Epithelial cell of esophagus (primary cell): ENCODE data around the gene ZNF532.

Source experiments
- DNase-seq: peaks from one replicate; pipeline ENCODE4 v3.0.0; 2010; ENCODE audit warnings: low read depth
- H3K4me3 ChIP-seq: 2 replicates; pipeline ENCODE4 v1.5.1; 2011; ENCODE audit warnings: mild to moderate bottlenecking, low read length, control low read depth
- TF ChIP-seq, protein P1 (sequence below): IDR thresholded peaks from 2 replicates; pipeline ENCODE4 v1.5.1; 2011; ENCODE audit warnings: low read depth, mild to moderate bottlenecking, low read length, control low read depth, inconsistent platforms; ENCODE audit not compliant: insufficient read depth; ENCODE audit errors: missing control alignments

ZNF532 gene

DNA sequence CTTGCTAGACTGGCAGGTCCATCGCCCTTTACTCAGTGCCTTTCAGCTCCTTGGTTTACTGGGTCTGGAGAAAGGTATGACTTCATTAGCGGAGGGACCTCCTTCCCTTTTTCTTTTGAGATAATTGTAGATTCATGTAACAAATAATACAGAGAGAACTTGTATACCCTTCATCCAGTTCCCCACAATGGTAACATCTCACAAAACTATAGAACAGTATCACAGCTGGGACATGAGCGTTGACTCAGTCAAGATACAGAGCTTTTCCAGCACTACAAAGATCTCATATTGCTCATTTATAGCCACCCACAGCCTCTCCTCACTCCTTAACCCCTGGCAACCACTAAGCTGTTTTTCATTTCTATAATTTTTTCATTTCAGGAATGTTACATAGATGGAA lies 59.8 kb downstream of the ZNF532 start:
- no peak for DNase-seq
- H3K4me3 ChIP-seq, result no peak overlapping the region
- TF ChIP-seq, protein P1, sequence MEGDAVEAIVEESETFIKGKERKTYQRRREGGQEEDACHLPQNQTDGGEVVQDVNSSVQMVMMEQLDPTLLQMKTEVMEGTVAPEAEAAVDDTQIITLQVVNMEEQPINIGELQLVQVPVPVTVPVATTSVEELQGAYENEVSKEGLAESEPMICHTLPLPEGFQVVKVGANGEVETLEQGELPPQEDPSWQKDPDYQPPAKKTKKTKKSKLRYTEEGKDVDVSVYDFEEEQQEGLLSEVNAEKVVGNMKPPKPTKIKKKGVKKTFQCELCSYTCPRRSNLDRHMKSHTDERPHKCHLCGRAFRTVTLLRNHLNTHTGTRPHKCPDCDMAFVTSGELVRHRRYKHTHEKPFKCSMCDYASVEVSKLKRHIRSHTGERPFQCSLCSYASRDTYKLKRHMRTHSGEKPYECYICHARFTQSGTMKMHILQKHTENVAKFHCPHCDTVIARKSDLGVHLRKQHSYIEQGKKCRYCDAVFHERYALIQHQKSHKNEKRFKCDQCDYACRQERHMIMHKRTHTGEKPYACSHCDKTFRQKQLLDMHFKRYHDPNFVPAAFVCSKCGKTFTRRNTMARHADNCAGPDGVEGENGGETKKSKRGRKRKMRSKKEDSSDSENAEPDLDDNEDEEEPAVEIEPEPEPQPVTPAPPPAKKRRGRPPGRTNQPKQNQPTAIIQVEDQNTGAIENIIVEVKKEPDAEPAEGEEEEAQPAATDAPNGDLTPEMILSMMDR, result no peak

GRCh38 chr18:58927659-58928058 lies 63.0 kb downstream of the ZNF532 start:
- no peak overlapping the region for H3K4me3 ChIP-seq
- no peak for DNase-seq
- TF ChIP-seq, protein P1, result no peak

- TF ChIP-seq, protein P1, result no peak
- no peak overlapping the region for H3K4me3 ChIP-seq
- DNase-seq, result no peak
Measured at GRCh38 chr18:58928386-58928785, 63.7 kb downstream of the ZNF532 start.

GRCh38 chr18:58929206-58929605 lies 64.5 kb downstream of the ZNF532 start:
- DNase-seq, result no peak
- TF ChIP-seq, protein P1, result no peak
- no peak overlapping the region for H3K4me3 ChIP-seq

DNA sequence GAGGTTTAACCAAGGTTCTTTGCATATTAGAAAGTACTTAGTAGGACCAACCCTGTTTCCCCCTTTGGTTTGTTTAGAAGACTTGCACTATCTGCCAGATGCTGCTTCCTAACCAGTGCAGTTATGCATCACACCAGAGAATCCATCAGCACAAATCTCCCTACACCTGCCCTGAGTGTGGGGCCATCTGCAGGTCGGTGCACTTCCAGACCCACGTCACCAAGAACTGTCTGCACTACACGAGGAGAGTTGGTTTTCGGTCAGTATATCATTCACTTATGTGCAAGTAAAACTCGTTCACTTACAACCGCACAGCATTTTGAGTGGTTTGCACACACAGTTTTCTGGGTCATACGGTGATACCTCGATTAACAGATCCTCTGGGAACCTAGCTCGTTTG lies 69.7 kb downstream of the ZNF532 start:
- TF ChIP-seq, protein P1, result no peak
- no peak overlapping the region for H3K4me3 ChIP-seq
- DNase-seq, result no peak

DNA sequence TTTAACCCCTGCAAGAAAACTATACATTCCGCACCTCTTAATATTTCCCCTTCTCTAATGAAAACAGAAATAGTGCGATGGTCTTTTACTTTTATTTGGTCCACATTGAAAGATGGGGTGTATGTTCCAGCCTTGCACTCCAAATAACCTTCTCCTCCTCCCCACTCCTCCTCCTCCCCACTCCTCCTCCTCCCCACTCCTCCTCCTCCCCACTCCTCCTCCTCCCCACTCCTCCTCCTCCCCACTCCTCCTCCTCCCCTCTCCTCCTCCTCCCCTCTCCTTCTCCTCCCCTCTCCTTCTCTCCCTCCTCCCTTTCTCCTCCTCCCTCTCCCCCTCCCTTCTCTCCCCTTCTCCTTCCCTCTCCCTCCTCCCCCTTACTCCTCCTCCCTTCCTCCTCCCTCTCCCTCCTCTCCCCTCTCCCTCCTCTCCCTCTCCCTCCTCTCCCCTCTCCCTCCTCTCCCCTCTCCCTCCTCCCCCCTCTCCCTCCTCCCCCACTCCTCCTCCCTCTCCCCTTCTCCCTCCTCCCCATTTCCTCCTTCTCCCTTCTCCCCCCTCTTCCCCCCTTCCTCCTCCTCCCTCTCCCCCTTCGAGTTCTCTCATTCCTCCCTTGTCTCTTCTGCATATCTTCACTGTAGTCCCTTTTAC lies 70.4 kb downstream of the ZNF532 start:
- no peak for DNase-seq
- H3K4me3 ChIP-seq, result no peak overlapping the region
- TF ChIP-seq, protein P1, result no peak
